GM21576 (cell line): ENCODE measurements around the gene CD300A.

ENCODE experiments used
- ATAC-seq: cut with Tn5 transposase; IDR thresholded peaks from one replicate; pipeline ENCODE4 v1.9.1; 2021; ENCODE audit warnings: mild to moderate bottlenecking, moderate library complexity; ENCODE audit not compliant: unreplicated experiment

Gene CD300A

GRCh38 chr17:74466111-74466827 is at the start of gene CD300A:
CD300A (plus strand) TSS chr17:74466634; CDS start chr17:74466704, 70 bp downstream.
- no peak for ATAC-seq

GRCh38 chr17:74417178-74418045 is 49.0 kb upstream of the CD300A start:
- no peak for ATAC-seq

GRCh38 chr17:74419928-74420411 is 46.5 kb upstream of the CD300A start:
- no peak for ATAC-seq

- ATAC-seq, result no peak
Observed at GRCh38 chr17:74424117-74424516, 42.3 kb upstream of the CD300A start.

- ATAC-seq, result no peak
Observed at GRCh38 chr17:74424657-74425056, 41.8 kb upstream of the CD300A start.

GRCh38 chr17:74426551-74427047 is 39.8 kb upstream of the CD300A start:
- no peak for ATAC-seq

GRCh38 chr17:74427048-74427762 is 39.2 kb upstream of the CD300A start:
- no peak for ATAC-seq

- ATAC-seq, result no peak
Observed at GRCh38 chr17:74427763-74428153, 38.7 kb upstream of the CD300A start.

- ATAC-seq, result no peak
Observed at GRCh38 chr17:74429604-74430384, 36.6 kb upstream of the CD300A start.

GRCh38 chr17:74430385-74430705 is 36.1 kb upstream of the CD300A start:
- ATAC-seq, result no peak

GRCh38 chr17:74430706-74431567 is 35.5 kb upstream of the CD300A start:
- peak; percentile 43 for ATAC-seq

GRCh38 chr17:74431568-74432423 is 34.6 kb upstream of the CD300A start, which contains the start of gene GPRC5C:
GPRC5C (plus strand) TSS chr17:74432088; CDS start chr17:74439777, 7,689 bp downstream.
- no peak for ATAC-seq

GRCh38 chr17:74432424-74432690 is 34.1 kb upstream of the CD300A start:
- no peak for ATAC-seq

- no peak for ATAC-seq
Observed at GRCh38 chr17:74432766-74433391, 33.6 kb upstream of the CD300A start.

GRCh38 chr17:74433421-74434121 is 32.9 kb upstream of the CD300A start:
- ATAC-seq, result no peak

- ATAC-seq, result no peak
Observed at GRCh38 chr17:74435775-74436359, 30.6 kb upstream of the CD300A start.

- no peak for ATAC-seq
Observed at GRCh38 chr17:74437702-74438101, 28.7 kb upstream of the CD300A start.
